Neutrophil (primary cell): ENCODE measurements around the gene ERCC5.
A peak's percentile ranks its signal among the peaks of the same experiment; 100 is the strongest.

Source experiments
- H3K27ac ChIP-seq: fragments of 200-600 bp; sonication (generic); 2 replicates; pipeline ENCODE4 v1.5.1; 2016; ENCODE audit warnings: mild to moderate bottlenecking, moderate library complexity
- H3K27me3 ChIP-seq: fragments of 200-600 bp; sonication (generic); 2 replicates; pipeline ENCODE4 v1.6.0; 2016; ENCODE audit warnings: mild to moderate bottlenecking
- H3K36me3 ChIP-seq: fragments of 200-600 bp; sonication (generic); 2 replicates; pipeline ENCODE4 v1.5.1; 2017
- H3K4me1 ChIP-seq, 2 experiments: fragments of 200-600 bp in 1 of 2; sonication (generic) in 1 of 2; 1 replicate in 1 of 2; 2 replicates in 1 of 2; pipeline versions ENCODE4 v1.5.1 to v1.6.1; 2013 to 2016; ENCODE audit warnings: low read depth in 1 of 2, low read length in 1 of 2, mild to moderate bottlenecking in 1 of 2, moderate library complexity in 1 of 2; ENCODE audit not compliant: control insufficient read depth in 1 of 2, insufficient read depth in 1 of 2
- H3K4me3 ChIP-seq, 2 experiments: fragments of 200-600 bp in 1 of 2; sonication (generic) in 1 of 2; 1 replicate in 1 of 2; 2 replicates in 1 of 2; pipeline ENCODE4 v1.5.1; 2013 to 2016; ENCODE audit warnings: low read depth in 1 of 2, low read length in 1 of 2, mild to moderate bottlenecking in 1 of 2, moderate library complexity in 1 of 2
- H3K9me3 ChIP-seq: fragments of 200-600 bp; sonication (generic); 2 replicates; pipeline ENCODE4 v1.5.1; 2016
- TF ChIP-seq, protein P1 (sequence below): fragments of 200-600 bp; sonication (generic); IDR thresholded peaks from 2 replicates; pipeline ENCODE4 v1.5.1; 2016; ENCODE audit warnings: antibody characterized with exemption

The ERCC5 gene

DNA sequence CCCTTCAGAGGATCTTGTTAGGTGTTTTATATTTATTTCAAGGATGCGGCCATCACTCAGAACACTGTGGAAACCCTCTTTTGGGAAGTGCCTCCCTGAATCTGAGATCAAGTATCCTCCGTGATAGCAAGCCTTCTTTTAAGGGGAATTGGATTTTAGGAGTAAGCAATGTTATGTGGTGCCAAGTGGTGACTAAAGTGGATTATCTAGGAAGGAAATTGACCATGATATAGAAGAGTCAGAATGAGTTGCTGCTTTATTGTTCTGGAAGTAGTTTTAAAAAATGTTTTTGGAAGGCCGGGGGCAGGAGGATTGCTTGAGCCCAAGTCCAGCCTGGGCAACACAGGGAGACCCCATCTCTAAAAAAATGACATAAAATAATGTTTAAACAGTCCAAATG is 6.7 kb downstream of the ERCC5 start:
- H3K4me1 ChIP-seq = peaks cover 3 to 4% of the 10 kb centered on the region in 2 experiments
- peaks cover 50% of the 10 kb centered on the region for H3K36me3 ChIP-seq
- H3K9me3 ChIP-seq = no peaks in the 10 kb centered on the region
- H3K27ac ChIP-seq = no peak overlapping the region
- H3K27me3 ChIP-seq = no peaks in the 10 kb centered on the region
- TF ChIP-seq, protein P1, sequence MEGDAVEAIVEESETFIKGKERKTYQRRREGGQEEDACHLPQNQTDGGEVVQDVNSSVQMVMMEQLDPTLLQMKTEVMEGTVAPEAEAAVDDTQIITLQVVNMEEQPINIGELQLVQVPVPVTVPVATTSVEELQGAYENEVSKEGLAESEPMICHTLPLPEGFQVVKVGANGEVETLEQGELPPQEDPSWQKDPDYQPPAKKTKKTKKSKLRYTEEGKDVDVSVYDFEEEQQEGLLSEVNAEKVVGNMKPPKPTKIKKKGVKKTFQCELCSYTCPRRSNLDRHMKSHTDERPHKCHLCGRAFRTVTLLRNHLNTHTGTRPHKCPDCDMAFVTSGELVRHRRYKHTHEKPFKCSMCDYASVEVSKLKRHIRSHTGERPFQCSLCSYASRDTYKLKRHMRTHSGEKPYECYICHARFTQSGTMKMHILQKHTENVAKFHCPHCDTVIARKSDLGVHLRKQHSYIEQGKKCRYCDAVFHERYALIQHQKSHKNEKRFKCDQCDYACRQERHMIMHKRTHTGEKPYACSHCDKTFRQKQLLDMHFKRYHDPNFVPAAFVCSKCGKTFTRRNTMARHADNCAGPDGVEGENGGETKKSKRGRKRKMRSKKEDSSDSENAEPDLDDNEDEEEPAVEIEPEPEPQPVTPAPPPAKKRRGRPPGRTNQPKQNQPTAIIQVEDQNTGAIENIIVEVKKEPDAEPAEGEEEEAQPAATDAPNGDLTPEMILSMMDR = no peak
- no peak overlapping the region for H3K4me3 ChIP-seq

DNA sequence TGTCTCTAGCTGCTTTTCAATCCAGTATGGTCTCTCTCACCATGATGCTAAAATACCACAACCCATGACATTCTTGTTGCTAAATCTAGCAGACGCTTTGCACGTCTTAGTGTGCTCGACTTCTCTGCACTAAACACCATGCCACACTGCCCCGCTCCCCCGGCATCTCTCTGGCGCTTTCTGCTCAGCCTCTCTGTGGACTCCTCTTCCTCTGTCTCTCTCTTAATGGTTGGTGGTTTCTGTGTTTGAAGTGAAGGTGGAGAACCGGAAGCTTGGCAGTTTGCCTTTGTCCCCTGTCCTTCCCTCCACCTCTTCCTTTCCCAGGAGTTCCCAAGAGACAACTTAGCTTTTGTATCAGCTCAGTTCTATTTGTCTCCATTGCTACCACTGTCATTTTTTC is 8.8 kb downstream of the ERCC5 start:
- Histone ChIP-seq H3K4me3 (no peak overlapping the region), H3K36me3 (peaks cover 71% of the 10 kb centered on the region), H3K9me3 (no peaks in the 10 kb centered on the region), H3K27me3 (no peaks in the 10 kb centered on the region), H3K4me1 (no peaks in the 10 kb centered on the region), H3K27ac (no peak overlapping the region)
- TF ChIP-seq, protein P1 = no peak

DNA sequence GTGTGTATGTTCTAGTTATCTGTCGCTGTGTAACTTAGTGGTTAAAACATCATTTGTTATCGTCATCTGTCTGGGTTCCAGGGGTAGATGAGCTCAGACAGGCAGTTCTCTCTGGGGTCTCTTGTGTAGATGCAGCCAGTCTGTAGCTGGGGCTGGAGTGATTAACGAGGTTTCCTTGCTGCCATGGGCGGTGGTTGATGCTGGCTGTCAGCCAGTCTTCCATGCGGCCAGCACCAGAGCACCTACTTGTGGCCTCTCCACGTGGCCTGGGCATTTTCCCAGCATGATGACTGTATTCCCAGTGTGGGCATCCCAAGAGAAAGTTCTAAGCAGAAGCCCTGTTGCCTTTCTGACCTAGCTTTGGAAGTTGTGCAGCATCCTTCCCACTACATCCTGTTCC is 10.7 kb downstream of the ERCC5 start:
- peaks cover 89% of the 10 kb centered on the region for H3K36me3 ChIP-seq
- no peaks in the 10 kb centered on the region for H3K9me3 ChIP-seq
- no peak overlapping the region for H3K27ac ChIP-seq
- TF ChIP-seq, protein P1 = no peak
- no peak overlapping the region for H3K4me3 ChIP-seq
- no peaks in the 10 kb centered on the region for H3K27me3 ChIP-seq
- H3K4me1 ChIP-seq = no peaks in the 10 kb centered on the region

DNA sequence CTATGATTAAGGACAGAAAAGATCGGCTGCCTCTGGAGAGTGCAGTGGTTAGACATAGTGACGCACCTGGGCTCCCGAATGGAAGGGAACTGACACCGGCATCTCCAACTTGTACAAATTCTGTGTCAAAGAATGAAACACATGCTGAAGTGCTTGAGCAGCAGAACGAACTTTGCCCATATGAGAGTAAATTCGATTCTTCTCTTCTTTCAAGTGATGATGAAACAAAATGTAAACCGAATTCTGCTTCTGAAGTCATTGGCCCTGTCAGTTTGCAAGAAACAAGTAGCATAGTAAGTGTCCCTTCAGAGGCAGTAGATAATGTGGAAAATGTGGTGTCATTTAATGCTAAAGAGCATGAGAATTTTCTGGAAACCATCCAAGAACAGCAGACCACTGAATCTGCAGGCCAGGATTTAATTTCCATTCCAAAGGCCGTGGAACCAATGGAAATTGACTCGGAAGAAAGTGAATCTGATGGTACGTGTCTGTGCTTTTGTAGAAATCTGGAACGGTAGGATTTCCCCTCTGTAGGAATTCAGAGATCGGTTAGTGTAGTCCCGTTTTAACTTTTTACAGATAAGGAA is 16.9 kb downstream of the ERCC5 start:
- H3K36me3 ChIP-seq = peaks cover 95% of the 10 kb centered on the region
- TF ChIP-seq, protein P1 = no peak

DNA sequence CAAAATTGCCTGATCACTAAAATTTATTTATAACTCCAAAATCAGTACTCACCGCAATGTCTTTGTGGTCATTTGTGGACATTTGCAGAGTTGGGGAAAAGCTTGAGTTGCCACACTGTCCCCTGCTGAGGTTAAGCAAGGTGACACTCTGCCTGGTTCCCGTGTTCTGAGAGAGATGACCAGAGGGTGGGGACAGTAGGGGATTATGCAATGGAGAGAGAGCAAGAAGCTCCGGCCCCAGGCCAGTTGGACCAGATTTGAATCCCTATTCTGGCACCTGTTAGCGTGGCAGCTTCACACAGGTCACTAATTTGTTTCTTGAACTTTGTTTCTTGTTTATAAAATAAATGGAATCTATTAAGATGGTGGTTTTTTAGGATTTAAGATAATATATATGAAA is 17.8 kb downstream of the ERCC5 start:
- H3K36me3 ChIP-seq = peaks cover 95% of the 10 kb centered on the region
- H3K9me3 ChIP-seq = no peaks in the 10 kb centered on the region
- H3K4me3 ChIP-seq = no peak overlapping the region
- no peaks in the 10 kb centered on the region for H3K27me3 ChIP-seq
- peaks cover 4 to 6% of the 10 kb centered on the region in 2 experiments for H3K4me1 ChIP-seq
- TF ChIP-seq, protein P1 = no peak
- H3K27ac ChIP-seq = peak overlapping the region; percentile 25

More for the DNA sequence above, 16.9 kb downstream of the ERCC5 start:
- Histone ChIP-seq H3K4me1 (peaks cover 4 to 6% of the 10 kb centered on the region in 2 experiments), H3K4me3 (no peak overlapping the region), H3K27me3 (no peaks in the 10 kb centered on the region), H3K27ac (no peak overlapping the region), H3K9me3 (no peaks in the 10 kb centered on the region)
